Activated naive CD4-positive, alpha-beta T cell (primary cell): ENCODE data around the gene LSM7.

ENCODE experiments used
- DNase-seq, 4 experiments: peaks; one replicate each; lab custom pipeline; 2025; lab: John Stamatoyannopoulos, UW

The LSM7 gene

GRCh38 chr19:2338055-2338615 is 9.7 kb upstream of the LSM7 start:
- no peak for DNase-seq

- no peak for DNase-seq
Observed at GRCh38 chr19:2337329-2337707, 8.9 kb upstream of the LSM7 start.

- DNase-seq: no peak
Observed at GRCh38 chr19:2336528-2337328, 8.3 kb upstream of the LSM7 start.

- DNase-seq: no peak
Observed at GRCh38 chr19:2335848-2336247, 7.5 kb upstream of the LSM7 start.

- no peak for DNase-seq
Observed at GRCh38 chr19:2334986-2335846, 6.8 kb upstream of the LSM7 start.

GRCh38 chr19:2334426-2334825 is 6.0 kb upstream of the LSM7 start:
- DNase-seq: no peak

GRCh38 chr19:2333807-2334211 is 5.4 kb upstream of the LSM7 start:
- no peak for DNase-seq

- DNase-seq: no peak
Observed at GRCh38 chr19:2333027-2333806, 4.8 kb upstream of the LSM7 start.

- peak in 2 of 4 experiments; percentile 29 to 47 for DNase-seq
Observed at GRCh38 chr19:2332341-2333026, 4.1 kb upstream of the LSM7 start.

GRCh38 chr19:2331601-2332246 is 3.3 kb upstream of the LSM7 start:
- DNase-seq: no peak

- no peak for DNase-seq
Observed at GRCh38 chr19:2330632-2331284, 2.4 kb upstream of the LSM7 start.

- DNase-seq: no peak
Observed at GRCh38 chr19:2330255-2330631, 1.9 kb upstream of the LSM7 start.

GRCh38 chr19:2329501-2329916 is 1.1 kb upstream of the LSM7 start:
- DNase-seq: no peak

GRCh38 chr19:2329149-2329478 is 728 bp upstream of the LSM7 start:
- no peak for DNase-seq

- DNase-seq: no peak
Observed at GRCh38 chr19:2327773-2328400, 499 bp downstream of the LSM7 start.

- DNase-seq: no peak
Observed at GRCh38 chr19:2326699-2327360, 1.6 kb downstream of the LSM7 start.

GRCh38 chr19:2325281-2326046 is 2.9 kb downstream of the LSM7 start:
- no peak for DNase-seq

GRCh38 chr19:2324220-2324948 is 4.0 kb downstream of the LSM7 start:
- DNase-seq: no peak
